GM19324 (cell line): ENCODE measurements around the gene PGAP2.
"Not testable (repeated sequence)": the region's sequence is repeated elsewhere in the genome, so short reads cannot be mapped to it uniquely, and the experiment has no call there.

Experiments used
- ATAC-seq: cut with Tn5 transposase; IDR thresholded peaks from one replicate; pipeline ENCODE4 v1.9.1; 2021; ENCODE audit warnings: mild to moderate bottlenecking, moderate library complexity; ENCODE audit not compliant: unreplicated experiment, low FRiP score

Gene PGAP2

GRCh38 chr11:3854977-3855807 is 46.8 kb downstream of the PGAP2 start, which contains the start of gene STIM1:
Gene STIM1, plus strand, starts transcription at chr11:3855664. Its CDS starts 607 bp downstream, at chr11:3856271.
- ATAC-seq: peak; percentile 77

GRCh38 chr11:3855808-3856491 is 47.6 kb downstream of the PGAP2 start:
- ATAC-seq: peak; percentile 24

GRCh38 chr11:3856856-3857553 is 48.6 kb downstream of the PGAP2 start:
- ATAC-seq: no peak

- no peak for ATAC-seq
These were observed 49.3 kb downstream of the PGAP2 start for GRCh38 chr11:3857628-3858027.

- ATAC-seq: no peak
These were observed 51.1 kb downstream of the PGAP2 start for GRCh38 chr11:3859373-3859881.

- ATAC-seq: no peak
These were observed 52.0 kb downstream of the PGAP2 start for GRCh38 chr11:3860375-3860774.

GRCh38 chr11:3860898-3861393 is 52.6 kb downstream of the PGAP2 start:
- not testable (repeated sequence) for ATAC-seq

GRCh38 chr11:3861683-3862082 is 53.3 kb downstream of the PGAP2 start:
- no peak for ATAC-seq

- ATAC-seq: no peak
These were observed 57.2 kb downstream of the PGAP2 start for GRCh38 chr11:3865388-3866193.

GRCh38 chr11:3866206-3866605 is 57.8 kb downstream of the PGAP2 start:
- ATAC-seq: no peak

- no peak for ATAC-seq
These were observed 58.5 kb downstream of the PGAP2 start for GRCh38 chr11:3866836-3867208.

GRCh38 chr11:3867209-3868091 is 59.1 kb downstream of the PGAP2 start:
- no peak for ATAC-seq

GRCh38 chr11:3873712-3874349 is 65.5 kb downstream of the PGAP2 start:
- ATAC-seq: no peak
